ENCODE results near the gene ADNP. TPM values are rescaled to one million over a fixed set of nuclear protein-coding genes. Genes with fewer than 3 reads are reported as not detected.
A peak's percentile ranks its signal among the peaks of the same experiment; 100 is the strongest.
"Not testable (repeated sequence)": the region's sequence is repeated elsewhere in the genome, so short reads cannot be mapped to it uniquely, and the experiment has no call there.

Gene ADNP
- 51.0 TPM for polyA plus RNA-seq (2013, experiment 1 of 2; ENCODE audit: insufficient read length)
- polyA plus RNA-seq (2013, experiment 2 of 2; ENCODE audit: insufficient read length) = 54.5 TPM

DNA sequence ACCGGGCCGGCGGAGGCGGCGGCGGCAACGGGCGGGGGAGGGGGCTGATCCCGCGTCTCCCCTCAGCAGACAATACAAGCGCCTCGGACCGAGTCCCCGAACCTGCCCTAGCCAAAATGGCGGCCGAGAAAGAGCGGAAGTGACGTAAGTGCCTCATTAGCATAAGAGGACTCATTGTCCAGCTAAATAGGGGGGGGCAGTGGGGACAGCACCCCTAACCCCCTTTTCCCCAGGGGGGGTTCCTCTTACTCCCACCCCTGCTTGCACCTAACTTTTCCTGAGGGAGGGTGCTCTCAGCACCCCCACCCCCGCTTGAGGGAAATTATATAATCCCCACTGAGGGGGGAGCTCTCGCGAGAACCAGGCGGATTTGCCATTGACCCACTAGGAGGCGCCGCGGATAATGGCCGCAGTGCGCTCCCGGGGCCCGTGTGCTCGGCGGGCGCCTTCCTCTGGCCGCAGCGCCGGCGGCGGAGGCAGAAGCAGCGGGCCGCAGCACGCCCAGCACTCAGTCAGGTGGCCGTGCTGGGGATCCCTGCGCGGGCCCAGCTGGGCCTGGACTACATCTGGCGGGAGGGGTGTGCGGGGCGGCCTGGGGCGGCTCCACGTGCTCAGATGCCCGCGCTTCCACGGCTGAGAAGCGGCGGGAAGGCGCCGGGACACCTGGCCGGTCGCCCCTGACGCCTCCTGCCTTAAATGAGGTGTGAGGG is at the start of gene ADNP:
TSS of gene ADNP (minus strand) at position 132 of the 710 bp plus-strand sequence. CDS start 27,441 bp downstream, outside the sequence.
- peak; percentile 93 for DNase-seq

DNA sequence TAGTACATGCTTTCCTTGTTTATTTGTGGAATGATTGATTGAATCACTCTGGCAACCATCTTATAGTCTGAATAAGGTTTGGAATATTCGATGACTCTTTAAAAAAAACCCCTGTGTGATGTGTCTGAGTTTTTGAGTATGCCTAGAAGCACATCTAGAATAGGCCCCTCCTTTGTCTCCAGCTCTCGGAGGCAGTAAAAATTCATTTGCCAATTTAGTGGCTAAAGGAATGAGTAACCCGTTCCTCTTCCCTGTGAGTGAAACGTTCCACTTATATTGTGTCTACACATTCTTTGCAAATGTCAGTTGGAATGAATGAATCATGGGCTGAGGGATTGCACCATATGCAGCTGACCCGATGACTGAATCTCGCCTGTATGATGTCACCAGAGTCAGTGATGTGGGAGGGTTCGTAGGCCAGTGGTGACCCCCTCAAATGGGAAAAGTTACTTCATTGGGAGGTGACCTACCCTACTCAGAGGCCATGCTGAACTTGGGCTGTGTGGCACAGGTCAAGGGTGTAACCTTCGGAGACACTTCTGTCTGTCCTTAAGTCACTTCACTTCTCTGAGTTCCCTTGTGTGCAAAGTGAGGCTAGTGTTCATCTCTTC is 48.9 kb upstream of the ADNP start:
- peak; percentile 99 for DNase-seq

- not testable (repeated sequence) for DNase-seq
Measured at GRCh38 chr20:50978533-50978932, 47.3 kb upstream of the ADNP start.

GRCh38 chr20:50977066-50978021 is 46.1 kb upstream of the ADNP start:
- no peak for DNase-seq

GRCh38 chr20:50975701-50976330 is 44.6 kb upstream of the ADNP start:
- DNase-seq = no peak

DNA sequence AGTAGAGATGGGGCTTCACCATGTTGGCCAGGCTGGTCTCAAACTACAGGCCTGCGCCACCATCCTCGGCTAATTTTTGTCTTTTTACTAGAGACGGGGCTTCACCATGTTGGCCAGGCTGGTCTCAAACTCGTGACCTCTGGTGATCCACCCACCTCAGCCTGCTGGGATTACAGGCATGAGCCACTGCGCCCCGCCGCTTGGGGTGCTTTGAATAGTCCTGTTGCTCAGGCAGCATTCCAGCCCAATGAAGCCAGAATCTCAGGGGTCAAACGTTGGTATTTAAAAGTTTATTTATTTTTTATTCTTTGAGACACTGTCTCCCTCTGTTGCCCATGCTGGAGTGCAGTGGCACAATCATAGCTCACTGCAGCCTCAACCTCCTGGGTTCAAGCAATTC is 38.7 kb upstream of the ADNP start:
- no peak for DNase-seq

DNA sequence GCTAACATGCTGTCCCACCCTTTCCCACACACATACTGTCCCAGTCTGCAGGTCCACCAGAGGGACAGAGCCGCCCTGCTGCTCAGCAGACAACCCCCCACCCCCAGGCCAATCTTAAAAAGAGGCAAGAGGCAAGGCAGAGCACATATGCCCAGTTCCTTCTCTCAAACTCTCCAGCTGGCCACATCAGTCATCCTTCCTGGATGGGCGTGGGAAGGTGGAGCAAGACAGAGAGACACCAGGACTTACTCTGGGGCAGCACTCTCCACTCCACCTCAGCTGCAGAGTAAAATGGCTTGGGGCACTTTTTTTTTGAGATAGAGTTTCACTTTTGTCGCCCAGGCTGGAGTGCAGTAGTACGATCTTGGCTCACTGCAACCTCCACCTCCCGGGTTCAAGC is 38.2 kb upstream of the ADNP start:
- DNase-seq = no peak

- no peak for DNase-seq
Measured at GRCh38 chr20:50968289-50968688, 37.1 kb upstream of the ADNP start.

GRCh38 chr20:50967586-50967985 is 36.3 kb upstream of the ADNP start:
- no peak for DNase-seq

DNA sequence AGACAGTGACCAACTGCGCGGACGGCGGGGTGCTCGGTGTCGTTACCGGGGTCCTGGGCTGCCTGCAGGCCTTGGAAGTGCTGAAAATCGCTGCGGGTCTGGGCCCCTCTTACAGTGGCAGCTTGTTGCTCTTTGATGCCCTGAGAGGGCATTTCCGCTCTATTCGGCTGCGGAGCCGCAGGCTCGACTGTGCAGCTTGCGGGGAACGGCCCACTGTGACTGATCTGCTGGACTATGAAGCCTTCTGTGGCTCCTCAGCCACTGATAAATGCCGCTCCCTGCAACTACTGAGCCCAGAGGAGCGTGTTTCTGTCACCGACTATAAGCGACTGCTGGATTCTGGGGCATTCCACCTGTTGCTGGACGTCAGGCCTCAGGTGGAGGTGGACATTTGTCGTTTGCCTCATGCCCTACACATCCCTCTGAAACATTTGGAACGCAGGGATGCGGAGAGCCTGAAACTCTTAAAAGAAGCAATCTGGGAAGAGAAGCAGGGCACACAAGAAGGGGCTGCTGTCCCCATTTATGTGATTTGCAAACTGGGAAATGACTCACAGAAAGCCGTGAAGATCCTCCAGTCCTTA is 28.4 kb upstream of the ADNP start:
- no peak for DNase-seq

GRCh38 chr20:50958615-50959542 is 27.6 kb upstream of the ADNP start, which contains the start of gene MOCS3:
Gene MOCS3 (plus strand): TSS chr20:50958818. CDS start chr20:50958843, 25 bp downstream.
- DNase-seq = peak; percentile 93

- peak; percentile 90 for DNase-seq
Measured at GRCh38 chr20:50957798-50958614, 26.8 kb upstream of the ADNP start, which contains the start of gene DPM1. Gene DPM1 (minus strand): TSS chr20:50958532. CDS start chr20:50958523, 9 bp downstream.

- DNase-seq = no peak
Measured at GRCh38 chr20:50957276-50957675, 26.0 kb upstream of the ADNP start.

- no peak for DNase-seq
Measured at GRCh38 chr20:50953821-50954220, 22.6 kb upstream of the ADNP start.

- no peak for DNase-seq
Measured at GRCh38 chr20:50953196-50953595, 22.0 kb upstream of the ADNP start.

GRCh38 chr20:50948132-50948785 is 17.0 kb upstream of the ADNP start:
- DNase-seq = no peak

- DNase-seq = no peak
Measured at GRCh38 chr20:50943069-50943468, 11.8 kb upstream of the ADNP start.

- DNase-seq = no peak
Measured at GRCh38 chr20:50933589-50933988, 2.4 kb upstream of the ADNP start.

DNA sequence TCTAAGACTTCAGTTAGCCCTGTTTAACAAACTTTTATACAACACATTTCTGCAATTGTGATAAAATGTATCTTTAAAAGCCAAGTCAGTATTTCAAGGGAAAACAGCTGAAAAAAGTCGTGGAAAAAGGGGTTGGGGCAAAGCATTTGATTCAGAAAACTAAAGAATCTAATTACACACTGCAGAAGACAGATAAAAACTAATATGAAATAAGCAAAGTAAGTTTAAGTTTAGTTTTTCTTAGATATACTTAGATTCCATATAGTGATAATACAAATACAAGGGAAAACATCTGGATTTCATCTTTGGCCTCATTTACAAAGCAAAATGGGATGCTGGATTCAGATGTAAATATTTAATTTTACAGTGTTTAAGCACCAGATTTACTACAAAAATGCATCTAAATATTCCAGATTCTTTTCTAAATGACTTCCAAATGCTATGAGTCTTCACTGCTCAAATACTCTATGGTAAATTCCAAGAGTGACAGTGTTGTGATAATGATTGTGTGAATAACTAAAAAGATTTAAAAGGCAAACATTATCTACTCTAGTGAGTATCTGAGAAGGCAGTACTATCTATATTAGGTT is 1.5 kb upstream of the ADNP start:
- DNase-seq = peak; percentile 65

Data from fibroblast of skin of scalp (primary cell).